MM.1S (cell line): ENCODE measurements around the gene CSF1R.

ENCODE experiments used
- DNase-seq: peaks from one replicate; pipeline ENCODE4 v3.0.0-alpha.2; 2015
- H2AFZ ChIP-seq: fragments of 300-600 bp; sonication (generic); 2 replicates; pipeline ENCODE4 v1.6.0; 2016; ENCODE audit warnings: antibody characterized with exemption, low read length
- H3F3A ChIP-seq: fragments of 300-600 bp; sonication (generic); 2 replicates; pipeline ENCODE4 v1.6.1; 2016; ENCODE audit warnings: mild to moderate bottlenecking, antibody characterized with exemption, low read length, moderate library complexity, mixed read lengths; ENCODE audit not compliant: insufficient read depth
- H3K27ac ChIP-seq: fragments of 300-600 bp; sonication (generic); 2 replicates; pipeline ENCODE4 v1.5.1; 2016; ENCODE audit warnings: mild to moderate bottlenecking, low read length
- H3K27me3 ChIP-seq: fragments of 300-600 bp; sonication (generic); replicated peaks from 2 replicates; pipeline ENCODE4 v1.6.0; 2016; ENCODE audit warnings: low read length; ENCODE audit not compliant: insufficient read depth
- H3K36me3 ChIP-seq: fragments of 300-600 bp; sonication (generic); replicated peaks from 2 replicates; pipeline ENCODE4 v1.6.1; 2016; ENCODE audit warnings: mild to moderate bottlenecking, low read length, mixed read lengths; ENCODE audit not compliant: insufficient read depth
- H3K4me1 ChIP-seq: fragments of 300-600 bp; sonication (generic); 2 replicates; pipeline ENCODE4 v1.6.1; 2016; ENCODE audit warnings: low read length, mixed read lengths
- H3K4me2 ChIP-seq: fragments of 300-600 bp; sonication (generic); 2 replicates; pipeline ENCODE4 v1.6.0; 2016; ENCODE audit warnings: low read depth, low read length
- H3K4me3 ChIP-seq: fragments of 300-600 bp; sonication (generic); 2 replicates; pipeline ENCODE4 v1.5.1; 2016; ENCODE audit warnings: low read length, mixed read lengths
- H3K79me2 ChIP-seq: fragments of 300-600 bp; sonication (generic); 2 replicates; pipeline ENCODE4 v1.6.1; 2016; ENCODE audit warnings: mixed run types, low read length, mixed read lengths
- H3K9ac ChIP-seq: fragments of 300-600 bp; sonication (generic); 2 replicates; pipeline ENCODE4 v1.6.1; 2016; ENCODE audit warnings: low read length, mixed read lengths
- H3K9me2 ChIP-seq: fragments of 300-600 bp; sonication (generic); replicated peaks from 2 replicates; pipeline ENCODE4 v1.6.1; 2016; ENCODE audit warnings: mild to moderate bottlenecking, low read length, mixed read lengths; ENCODE audit not compliant: insufficient read depth
- H3K9me3 ChIP-seq: fragments of 300-600 bp; sonication (generic); replicated peaks from 2 replicates; pipeline ENCODE4 v1.6.1; 2016; ENCODE audit warnings: mild to moderate bottlenecking, low read length, mixed read lengths; ENCODE audit not compliant: insufficient read depth
- H4K20me1 ChIP-seq: fragments of 300-600 bp; sonication (generic); 2 replicates; pipeline ENCODE4 v1.6.1; 2016; ENCODE audit warnings: mild to moderate bottlenecking, low read length, moderate library complexity, mixed read lengths; ENCODE audit not compliant: insufficient read depth
- CTCF ChIP-seq: fragments of 300-600 bp; sonication (generic); IDR thresholded peaks from 2 replicates; pipeline ENCODE4 v1.5.1; 2016; ENCODE audit warnings: antibody characterized with exemption, low read length, mixed read lengths
- EZH2 ChIP-seq: fragments of 300-600 bp; sonication (generic); optimal IDR thresholded peaks from 2 replicates; pipeline ENCODE3; 2017; ENCODE audit warnings: low read depth, mild to moderate bottlenecking, antibody characterized with exemption, low read length, mixed read lengths
- EZH2phosphoT487 ChIP-seq: fragments of 300-600 bp; sonication (generic); IDR thresholded peaks from 2 replicates; pipeline ENCODE4 v1.6.1; 2018; ENCODE audit warnings: antibody characterized with exemption, low read length

Gene CSF1R

GRCh38 chr5:150078802-150079689, 7.3 kb downstream of the CSF1R start:
- no peaks in the 10 kb centered on the region for H3K27me3 ChIP-seq
- no peak overlapping the region for H3K9ac ChIP-seq
- H3K4me2 ChIP-seq: no peak overlapping the region
- no peaks in the 10 kb centered on the region for H3K36me3 ChIP-seq
- no peaks in the 10 kb centered on the region for H3F3A ChIP-seq
- H2AFZ ChIP-seq: no peak overlapping the region
- no peak overlapping the region for H3K27ac ChIP-seq
- no peak for DNase-seq
- H3K4me3 ChIP-seq: no peak overlapping the region
- H3K4me1 ChIP-seq: no peaks in the 10 kb centered on the region
- no peaks in the 10 kb centered on the region for H4K20me1 ChIP-seq
- no peaks in the 10 kb centered on the region for H3K79me2 ChIP-seq
- no peaks in the 10 kb centered on the region for H3K9me2 ChIP-seq
- TF ChIP-seq EZH2phosphoT487 (no peak), CTCF (no peak), EZH2 (no peak)
- no peaks in the 10 kb centered on the region for H3K9me3 ChIP-seq

- Histone ChIP-seq H3K27ac (no peak overlapping the region), H3K4me1 (no peaks in the 10 kb centered on the region), H2AFZ (no peak overlapping the region), H3K4me2 (no peak overlapping the region), H3F3A (no peaks in the 10 kb centered on the region), H3K9me3 (no peaks in the 10 kb centered on the region), H3K9me2 (no peaks in the 10 kb centered on the region), H4K20me1 (no peaks in the 10 kb centered on the region), H3K36me3 (no peaks in the 10 kb centered on the region), H3K4me3 (no peak overlapping the region), H3K9ac (no peak overlapping the region), H3K27me3 (no peaks in the 10 kb centered on the region), H3K79me2 (no peaks in the 10 kb centered on the region)
- TF ChIP-seq EZH2phosphoT487: no peak
- no peak for TF ChIP-seq EZH2
- TF ChIP-seq CTCF: no peak
- no peak for DNase-seq
These were observed 8.2 kb downstream of the CSF1R start for GRCh38 chr5:150077996-150078801.

- Histone ChIP-seq H3K4me3 (no peak overlapping the region), H3K4me2 (no peak overlapping the region), H3F3A (no peaks in the 10 kb centered on the region), H2AFZ (no peak overlapping the region), H4K20me1 (no peaks in the 10 kb centered on the region), H3K79me2 (no peaks in the 10 kb centered on the region), H3K36me3 (no peaks in the 10 kb centered on the region), H3K27me3 (no peaks in the 10 kb centered on the region), H3K4me1 (no peaks in the 10 kb centered on the region), H3K9ac (no peak overlapping the region), H3K27ac (no peak overlapping the region), H3K9me2 (no peaks in the 10 kb centered on the region), H3K9me3 (no peaks in the 10 kb centered on the region)
- no peak for DNase-seq
- TF ChIP-seq CTCF: no peak
- no peak for TF ChIP-seq EZH2
These were observed 9.3 kb downstream of the CSF1R start for GRCh38 chr5:150077060-150077459.
